Fibroblast of skin of scalp (primary cell): ENCODE results near the gene CKM. TPM values are rescaled to one million over a fixed set of nuclear protein-coding genes. Genes with fewer than 3 reads are reported as not detected.

ENCODE experiments used
- DNase-seq: peaks from one replicate; pipeline ENCODE4 v3.0.0-alpha.2; 2013
- polyA plus RNA-seq, 2 experiments: library from polyadenylated mRNA; unstranded; fragments of 120-200 nt; gene quantifications; one replicate each; pipeline ENCODE4 v1.2.1, GENCODE V29; 2013; ENCODE audit not compliant: insufficient read length in 2 of 2

The CKM gene
- 12.2 TPM for polyA plus RNA-seq (2013, experiment 1 of 2; ENCODE audit: insufficient read length)
- 115 TPM for polyA plus RNA-seq (2013, experiment 2 of 2; ENCODE audit: insufficient read length)

- no peak for DNase-seq
Observed at GRCh38 chr19:45322744-45323281, at the start of gene CKM. Gene CKM, minus strand, starts transcription at chr19:45322875. Its CDS starts 3,162 bp downstream, at chr19:45319713.

GRCh38 chr19:45370410-45371204 is 47.9 kb upstream of the CKM start, which contains the start of gene ERCC2:
Gene ERCC2, minus strand, starts transcription at chr19:45370573. Its CDS starts 33 bp downstream, at chr19:45370540.
- DNase-seq = peak; percentile 100

- peak; percentile 14 for DNase-seq
Observed at GRCh38 chr19:45368737-45369340, 46.2 kb upstream of the CKM start.

GRCh38 chr19:45368127-45368526 is 45.5 kb upstream of the CKM start:
- no peak for DNase-seq

- DNase-seq = no peak
Observed at GRCh38 chr19:45364696-45365095, 42.0 kb upstream of the CKM start.

- no peak for DNase-seq
Observed at GRCh38 chr19:45363861-45364459, 41.3 kb upstream of the CKM start.

GRCh38 chr19:45362291-45362690 is 39.6 kb upstream of the CKM start:
- no peak for DNase-seq

GRCh38 chr19:45361608-45362007 is 38.9 kb upstream of the CKM start:
- DNase-seq = no peak

- no peak for DNase-seq
Observed at GRCh38 chr19:45358213-45358792, 35.6 kb upstream of the CKM start.

- no peak for DNase-seq
Observed at GRCh38 chr19:45357445-45357783, 34.7 kb upstream of the CKM start.

GRCh38 chr19:45356760-45357444 is 34.2 kb upstream of the CKM start:
- DNase-seq = no peak

- no peak for DNase-seq
Observed at GRCh38 chr19:45355910-45356309, 33.2 kb upstream of the CKM start.

- no peak for DNase-seq
Observed at GRCh38 chr19:45355402-45355801, 32.7 kb upstream of the CKM start.

- DNase-seq = no peak
Observed at GRCh38 chr19:45354241-45354842, 31.7 kb upstream of the CKM start.

GRCh38 chr19:45352914-45353796 is 30.5 kb upstream of the CKM start:
- no peak for DNase-seq

GRCh38 chr19:45352471-45352870 is 29.8 kb upstream of the CKM start:
- no peak for DNase-seq

- no peak for DNase-seq
Observed at GRCh38 chr19:45352062-45352461, 29.4 kb upstream of the CKM start.

GRCh38 chr19:45351401-45351952 is 28.8 kb upstream of the CKM start:
- no peak for DNase-seq

- no peak for DNase-seq
Observed at GRCh38 chr19:45350477-45351058, 27.9 kb upstream of the CKM start.

GRCh38 chr19:45349430-45349941 is 26.8 kb upstream of the CKM start:
- DNase-seq = no peak
